GM10266 (cell line): ENCODE results near the gene ANKFN1.

Source experiments
- DNase-seq: peaks from one replicate; pipeline ENCODE4 v3.0.0; 2012; ENCODE audit errors: extremely low spot score
- TF ChIP-seq, protein P1 (sequence below): IDR thresholded peaks from 2 replicates; pipeline ENCODE4 v1.5.1; 2012; ENCODE audit warnings: mild to moderate bottlenecking, low read depth; ENCODE audit not compliant: control insufficient read depth, insufficient read depth; ENCODE audit errors: missing control alignments

ANKFN1 gene

DNA sequence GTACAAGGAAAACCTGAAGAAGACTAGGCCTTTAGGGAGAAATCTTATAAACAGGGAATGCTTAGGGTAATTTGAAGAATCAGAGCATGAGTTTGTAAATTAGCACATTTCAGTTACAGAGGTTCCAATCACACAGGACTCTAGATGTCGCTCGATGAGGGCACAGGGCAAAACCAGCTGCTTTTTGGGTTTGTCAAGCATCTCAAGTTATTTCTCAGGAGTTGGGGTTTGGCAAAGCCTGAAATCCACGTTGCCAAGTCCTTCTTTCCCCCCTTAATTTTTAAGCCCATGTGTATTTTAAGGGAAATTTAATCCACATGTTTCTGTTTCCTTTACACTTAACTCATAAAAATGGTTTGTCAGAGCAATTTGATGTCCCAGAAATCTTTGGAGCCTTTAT lies 146.9 kb downstream of the ANKFN1 start:
- DNase-seq, result no peak
- TF ChIP-seq, protein P1, sequence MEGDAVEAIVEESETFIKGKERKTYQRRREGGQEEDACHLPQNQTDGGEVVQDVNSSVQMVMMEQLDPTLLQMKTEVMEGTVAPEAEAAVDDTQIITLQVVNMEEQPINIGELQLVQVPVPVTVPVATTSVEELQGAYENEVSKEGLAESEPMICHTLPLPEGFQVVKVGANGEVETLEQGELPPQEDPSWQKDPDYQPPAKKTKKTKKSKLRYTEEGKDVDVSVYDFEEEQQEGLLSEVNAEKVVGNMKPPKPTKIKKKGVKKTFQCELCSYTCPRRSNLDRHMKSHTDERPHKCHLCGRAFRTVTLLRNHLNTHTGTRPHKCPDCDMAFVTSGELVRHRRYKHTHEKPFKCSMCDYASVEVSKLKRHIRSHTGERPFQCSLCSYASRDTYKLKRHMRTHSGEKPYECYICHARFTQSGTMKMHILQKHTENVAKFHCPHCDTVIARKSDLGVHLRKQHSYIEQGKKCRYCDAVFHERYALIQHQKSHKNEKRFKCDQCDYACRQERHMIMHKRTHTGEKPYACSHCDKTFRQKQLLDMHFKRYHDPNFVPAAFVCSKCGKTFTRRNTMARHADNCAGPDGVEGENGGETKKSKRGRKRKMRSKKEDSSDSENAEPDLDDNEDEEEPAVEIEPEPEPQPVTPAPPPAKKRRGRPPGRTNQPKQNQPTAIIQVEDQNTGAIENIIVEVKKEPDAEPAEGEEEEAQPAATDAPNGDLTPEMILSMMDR, result no peak

GRCh38 chr17:56305007-56305406 lies 151.7 kb downstream of the ANKFN1 start:
- no peak for DNase-seq
- TF ChIP-seq, protein P1, result no peak

DNA sequence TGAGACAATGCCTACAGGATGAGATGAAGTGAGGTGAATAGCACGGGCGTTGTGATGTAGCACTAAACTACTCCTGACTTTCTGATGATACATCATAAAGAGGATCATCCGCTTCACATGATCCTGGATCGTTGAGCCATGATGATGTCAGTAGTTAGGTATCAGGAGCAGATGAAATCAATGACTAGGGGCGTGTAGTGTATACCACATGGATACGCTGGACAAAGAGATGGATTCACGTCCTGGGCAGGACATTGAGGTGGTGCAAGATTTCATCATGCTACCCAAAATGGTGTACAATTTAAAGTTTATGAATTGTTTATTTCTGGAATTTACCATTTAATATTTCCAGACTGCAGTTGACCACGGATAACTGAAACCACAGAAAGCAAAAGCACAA lies 156.6 kb downstream of the ANKFN1 start:
- DNase-seq, result no peak
- TF ChIP-seq, protein P1, result no peak

- TF ChIP-seq, protein P1, result no peak
- no peak for DNase-seq
Measured at GRCh38 chr17:56310782-56311181, 157.5 kb downstream of the ANKFN1 start.

DNA sequence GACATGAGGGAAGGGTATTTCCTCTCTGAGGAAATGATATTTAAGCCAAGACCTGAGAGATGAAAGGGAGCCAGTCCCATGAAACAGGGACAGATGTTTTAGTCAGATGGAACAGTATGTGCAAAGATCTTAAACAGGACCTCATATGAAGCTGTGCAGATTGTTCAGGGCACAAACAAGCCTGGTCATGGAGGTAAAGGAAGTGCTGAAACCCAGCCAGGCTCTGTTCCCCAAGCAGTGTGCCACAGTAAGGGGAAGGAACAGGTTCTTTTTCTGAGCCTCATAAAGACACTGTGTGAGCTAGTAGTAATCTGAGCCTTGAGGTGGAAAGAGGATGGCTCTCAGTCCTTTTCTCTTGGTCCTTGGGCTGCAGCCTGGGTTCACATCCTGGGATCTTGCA lies 159.9 kb downstream of the ANKFN1 start:
- TF ChIP-seq, protein P1, result no peak
- no peak for DNase-seq

GRCh38 chr17:56314026-56314425 lies 160.8 kb downstream of the ANKFN1 start:
- no peak for DNase-seq
- TF ChIP-seq, protein P1, result no peak

DNA sequence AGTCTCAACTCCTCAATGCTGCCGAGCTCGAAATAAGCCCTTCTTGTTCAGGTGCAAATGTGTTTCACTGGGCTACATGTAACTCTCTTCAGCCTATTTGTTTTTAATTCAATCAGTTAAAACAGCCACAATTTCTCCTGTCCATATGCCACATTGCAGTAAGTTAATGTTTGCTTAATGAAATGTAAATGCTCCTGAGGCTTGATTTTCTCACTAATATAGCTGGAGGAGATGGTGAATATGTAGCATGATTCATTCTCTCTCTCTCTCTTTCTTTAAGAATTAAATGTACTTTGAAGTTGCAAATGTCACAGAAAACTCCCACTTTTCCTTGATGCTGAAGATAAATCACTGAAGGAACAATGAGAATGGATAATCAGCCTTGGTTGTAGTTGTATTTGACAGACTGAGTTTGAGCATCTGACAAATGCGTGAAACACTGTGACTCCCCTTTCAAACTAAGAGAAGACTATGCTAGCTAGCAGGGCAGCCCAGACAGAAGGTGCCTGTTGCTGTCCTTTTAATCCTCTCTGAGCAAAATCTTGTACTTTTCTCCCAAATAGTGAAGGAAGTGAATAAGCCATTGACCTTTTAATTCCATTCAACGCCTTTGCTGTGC lies 161.8 kb downstream of the ANKFN1 start:
- TF ChIP-seq, protein P1, result no peak

More for the DNA sequence above, 161.8 kb downstream of the ANKFN1 start:
- DNase-seq, result no peak
